ENCODE results near the gene SAMD11. TPM values are rescaled to one million over a fixed set of nuclear protein-coding genes. Genes with fewer than 3 reads are reported as not detected.
"Not testable (repeated sequence)": the region's sequence is repeated elsewhere in the genome, so short reads cannot be mapped to it uniquely, and the experiment has no call there.

SAMD11 gene
- total RNA-seq, 1 donor = 1.6 TPM

DNA sequence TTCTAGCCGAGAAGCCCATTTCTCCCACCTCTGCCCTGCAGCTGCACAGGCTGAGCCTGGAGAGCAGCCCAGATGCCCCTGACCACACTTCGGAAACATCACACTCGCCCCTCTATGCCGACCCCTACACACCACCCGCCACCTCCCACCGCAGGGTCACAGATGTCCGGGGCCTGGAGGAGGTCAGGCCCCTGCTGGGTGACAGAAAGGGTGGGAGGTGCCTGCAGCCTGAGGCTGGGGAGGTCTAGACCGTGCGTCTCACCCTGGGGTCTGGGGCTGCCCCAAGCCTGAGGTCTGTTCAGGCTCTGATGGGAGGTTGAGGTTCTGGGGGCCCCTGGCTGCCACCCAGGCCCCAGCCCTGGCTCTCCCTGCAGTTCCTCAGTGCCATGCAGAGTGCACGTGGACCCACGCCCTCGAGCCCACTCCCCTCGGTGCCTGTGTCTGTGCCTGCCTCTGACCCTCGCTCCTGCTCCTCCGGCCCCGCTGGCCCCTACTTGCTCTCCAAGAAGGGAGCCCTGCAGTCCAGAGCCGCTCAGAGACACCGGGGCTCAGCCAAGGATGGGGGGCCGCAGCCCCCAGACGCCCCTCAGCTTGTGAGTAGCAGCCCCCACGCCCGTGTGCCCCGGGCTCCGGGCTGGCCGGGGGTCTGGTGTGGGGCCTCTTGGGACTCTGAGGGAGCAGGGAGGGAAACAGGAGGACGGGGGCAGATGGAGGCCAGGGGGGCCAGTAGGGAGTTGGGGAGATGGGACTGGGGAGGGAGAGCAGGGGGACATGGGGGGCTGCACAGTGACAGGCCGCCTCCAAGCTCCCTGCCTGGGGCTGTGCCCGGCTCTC lies 50.0 kb downstream of the SAMD11 start:
- TF ChIP-seq, protein P1, sequence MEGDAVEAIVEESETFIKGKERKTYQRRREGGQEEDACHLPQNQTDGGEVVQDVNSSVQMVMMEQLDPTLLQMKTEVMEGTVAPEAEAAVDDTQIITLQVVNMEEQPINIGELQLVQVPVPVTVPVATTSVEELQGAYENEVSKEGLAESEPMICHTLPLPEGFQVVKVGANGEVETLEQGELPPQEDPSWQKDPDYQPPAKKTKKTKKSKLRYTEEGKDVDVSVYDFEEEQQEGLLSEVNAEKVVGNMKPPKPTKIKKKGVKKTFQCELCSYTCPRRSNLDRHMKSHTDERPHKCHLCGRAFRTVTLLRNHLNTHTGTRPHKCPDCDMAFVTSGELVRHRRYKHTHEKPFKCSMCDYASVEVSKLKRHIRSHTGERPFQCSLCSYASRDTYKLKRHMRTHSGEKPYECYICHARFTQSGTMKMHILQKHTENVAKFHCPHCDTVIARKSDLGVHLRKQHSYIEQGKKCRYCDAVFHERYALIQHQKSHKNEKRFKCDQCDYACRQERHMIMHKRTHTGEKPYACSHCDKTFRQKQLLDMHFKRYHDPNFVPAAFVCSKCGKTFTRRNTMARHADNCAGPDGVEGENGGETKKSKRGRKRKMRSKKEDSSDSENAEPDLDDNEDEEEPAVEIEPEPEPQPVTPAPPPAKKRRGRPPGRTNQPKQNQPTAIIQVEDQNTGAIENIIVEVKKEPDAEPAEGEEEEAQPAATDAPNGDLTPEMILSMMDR (IDR thresholded peaks at IDR 0.05; ENCODE audit: insufficient read depth, low read length) = no peak
- no peak overlapping the region for H3K4me3 ChIP-seq (ENCODE audit: low read depth, low read length)
- no peak for DNase-seq (ENCODE audit: low read depth)

- no peak for DNase-seq (ENCODE audit: low read depth)
- H3K4me3 ChIP-seq (ENCODE audit: low read depth, low read length) = no peak overlapping the region
- TF ChIP-seq, protein P1 (IDR thresholded peaks at IDR 0.05; ENCODE audit: insufficient read depth, low read length) = no peak
These were observed 50.5 kb downstream of the SAMD11 start for GRCh38 chr1:974293-974640.

DNA sequence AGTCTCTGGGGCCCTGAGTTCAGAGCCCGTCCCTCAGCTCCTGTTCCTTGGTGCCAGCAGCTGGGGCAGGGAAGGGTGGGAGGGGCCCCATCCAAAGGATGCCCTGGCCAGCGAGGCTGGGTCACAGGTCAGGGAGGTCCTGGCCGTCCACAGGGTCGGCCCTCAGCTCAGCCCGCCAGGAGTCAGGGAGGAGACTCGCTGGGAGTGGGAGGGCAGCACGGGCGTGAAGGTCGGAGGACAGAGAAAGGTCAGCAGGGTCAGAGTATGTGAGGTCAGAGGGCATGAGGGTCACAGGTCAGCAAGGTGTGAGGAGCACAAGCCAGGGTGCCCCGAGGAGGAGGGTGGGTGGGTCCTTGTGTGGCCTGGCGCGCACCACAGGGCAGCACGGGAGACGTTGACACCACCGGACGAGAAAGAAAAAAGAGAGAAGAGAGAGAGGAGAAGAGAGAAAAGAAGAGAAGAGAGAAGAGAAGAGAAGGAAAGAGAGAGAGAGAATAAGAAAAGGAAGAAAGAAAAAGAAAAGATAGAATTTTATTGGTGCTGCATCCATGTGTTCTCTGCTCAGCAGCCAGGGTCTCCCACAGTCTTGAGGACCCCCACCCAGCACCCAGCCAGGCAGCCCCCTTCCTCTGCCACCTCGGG lies 51.1 kb downstream of the SAMD11 start:
- no peak for DNase-seq (ENCODE audit: low read depth)
- H3K4me3 ChIP-seq (ENCODE audit: low read depth, low read length) = no peak overlapping the region
- TF ChIP-seq, protein P1 (IDR thresholded peaks at IDR 0.05; ENCODE audit: insufficient read depth, low read length) = no peak

DNA sequence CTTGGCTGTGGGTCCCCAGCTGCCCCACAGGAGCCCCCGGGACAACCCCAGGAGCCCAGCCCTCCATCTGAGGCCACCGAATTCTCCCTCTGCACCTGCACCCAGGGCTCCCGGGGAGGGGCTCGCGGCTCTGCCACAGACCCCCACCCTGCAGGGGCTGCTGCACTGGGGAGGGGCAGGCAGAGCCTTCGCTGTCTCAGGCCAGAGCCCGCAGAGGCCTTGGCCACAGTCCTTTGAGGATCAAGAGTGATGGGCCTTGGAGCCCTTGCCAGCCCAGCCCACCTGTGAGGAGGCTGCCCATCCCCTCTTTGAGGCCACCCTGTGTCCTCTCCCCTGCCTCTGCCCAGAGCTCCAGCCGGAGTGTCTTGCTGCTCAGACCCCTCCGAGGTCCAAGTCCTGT lies 51.6 kb downstream of the SAMD11 start:
- DNase-seq (ENCODE audit: low read depth) = no peak
- TF ChIP-seq, protein P1 (IDR thresholded peaks at IDR 0.05; ENCODE audit: insufficient read depth, low read length) = no peak
- H3K4me3 ChIP-seq (ENCODE audit: low read depth, low read length) = no peak overlapping the region

GRCh38 chr1:975896-976683 lies 52.4 kb downstream of the SAMD11 start:
- H3K4me3 ChIP-seq (ENCODE audit: low read depth, low read length) = no peak overlapping the region
- TF ChIP-seq, protein P1 (IDR thresholded peaks at IDR 0.05; ENCODE audit: insufficient read depth, low read length) = peak; percentile 49
- peak; percentile 16 for DNase-seq (ENCODE audit: low read depth)

GRCh38 chr1:976791-977190 lies 53.1 kb downstream of the SAMD11 start:
- H3K4me3 ChIP-seq (ENCODE audit: low read depth, low read length); DNase-seq (ENCODE audit: low read depth): not testable (repeated sequence)
